ENCODE measurements around the gene ITGA5.

Gene ITGA5

DNA sequence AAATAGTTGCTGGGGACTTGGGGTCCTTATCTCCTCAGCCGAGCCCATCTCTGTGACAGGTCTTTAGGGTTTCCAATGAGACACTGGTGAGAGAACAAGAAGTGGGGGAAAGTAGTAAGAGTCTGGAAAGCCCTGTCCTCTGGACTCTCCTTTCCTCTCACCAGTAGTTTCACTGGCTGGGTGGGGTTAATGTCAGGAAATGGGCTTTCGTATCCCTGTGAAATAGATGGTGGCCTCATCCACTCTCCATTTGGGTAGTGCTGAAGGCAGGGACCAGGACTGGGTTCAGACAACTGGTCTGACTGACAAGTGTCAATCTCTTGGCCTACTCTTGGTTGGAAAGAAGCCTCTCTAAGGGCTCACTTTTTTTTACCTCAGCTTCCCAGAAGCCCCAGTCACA, 42.1 kb downstream of the ITGA5 start:
- no peak overlapping the region for H3K4me3 ChIP-seq (ENCODE audit: low read depth, low read length)
- no peak for DNase-seq
- no peak overlapping the region for H3K27ac ChIP-seq
- H3K9me3 ChIP-seq (ENCODE audit: severe bottlenecking), result no peaks in the 10 kb centered on the region
- H3K27me3 ChIP-seq (ENCODE audit: insufficient read depth, low read depth, severe bottlenecking), result no peaks in the 10 kb centered on the region
- TF ChIP-seq, protein P1, sequence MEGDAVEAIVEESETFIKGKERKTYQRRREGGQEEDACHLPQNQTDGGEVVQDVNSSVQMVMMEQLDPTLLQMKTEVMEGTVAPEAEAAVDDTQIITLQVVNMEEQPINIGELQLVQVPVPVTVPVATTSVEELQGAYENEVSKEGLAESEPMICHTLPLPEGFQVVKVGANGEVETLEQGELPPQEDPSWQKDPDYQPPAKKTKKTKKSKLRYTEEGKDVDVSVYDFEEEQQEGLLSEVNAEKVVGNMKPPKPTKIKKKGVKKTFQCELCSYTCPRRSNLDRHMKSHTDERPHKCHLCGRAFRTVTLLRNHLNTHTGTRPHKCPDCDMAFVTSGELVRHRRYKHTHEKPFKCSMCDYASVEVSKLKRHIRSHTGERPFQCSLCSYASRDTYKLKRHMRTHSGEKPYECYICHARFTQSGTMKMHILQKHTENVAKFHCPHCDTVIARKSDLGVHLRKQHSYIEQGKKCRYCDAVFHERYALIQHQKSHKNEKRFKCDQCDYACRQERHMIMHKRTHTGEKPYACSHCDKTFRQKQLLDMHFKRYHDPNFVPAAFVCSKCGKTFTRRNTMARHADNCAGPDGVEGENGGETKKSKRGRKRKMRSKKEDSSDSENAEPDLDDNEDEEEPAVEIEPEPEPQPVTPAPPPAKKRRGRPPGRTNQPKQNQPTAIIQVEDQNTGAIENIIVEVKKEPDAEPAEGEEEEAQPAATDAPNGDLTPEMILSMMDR (IDR thresholded peaks at IDR 0.05; ENCODE audit: low read depth, low read length), result no peak
- peaks cover 97% of the 10 kb centered on the region for H3K36me3 ChIP-seq

GRCh38 chr12:54376596-54376995, 42.5 kb downstream of the ITGA5 start:
- DNase-seq, result no peak
- Histone ChIP-seq H3K9me3 (ENCODE audit: severe bottlenecking) (no peaks in the 10 kb centered on the region), H3K27ac (no peak overlapping the region), H3K36me3 (peaks cover 97% of the 10 kb centered on the region), H3K4me3 (ENCODE audit: low read depth, low read length) (no peak overlapping the region), H3K27me3 (ENCODE audit: insufficient read depth, low read depth, severe bottlenecking) (no peaks in the 10 kb centered on the region)
- TF ChIP-seq, protein P1 (IDR thresholded peaks at IDR 0.05; ENCODE audit: low read depth, low read length), result no peak

GRCh38 chr12:54375259-54375579, 43.8 kb downstream of the ITGA5 start:
- Histone ChIP-seq H3K36me3 (peaks cover 97% of the 10 kb centered on the region), H3K9me3 (ENCODE audit: severe bottlenecking) (no peaks in the 10 kb centered on the region), H3K4me3 (ENCODE audit: low read depth, low read length) (no peak overlapping the region), H3K27me3 (ENCODE audit: insufficient read depth, low read depth, severe bottlenecking) (no peaks in the 10 kb centered on the region), H3K27ac (no peak overlapping the region)
- no peak for DNase-seq
- TF ChIP-seq, protein P1 (IDR thresholded peaks at IDR 0.05; ENCODE audit: low read depth, low read length), result no peak

GRCh38 chr12:54374562-54375258, 44.4 kb downstream of the ITGA5 start:
- H3K36me3 ChIP-seq, result peaks cover 94% of the 10 kb centered on the region
- TF ChIP-seq, protein P1 (IDR thresholded peaks at IDR 0.05; ENCODE audit: low read depth, low read length), result no peak
- H3K9me3 ChIP-seq (ENCODE audit: severe bottlenecking), result no peaks in the 10 kb centered on the region
- H3K27me3 ChIP-seq (ENCODE audit: insufficient read depth, low read depth, severe bottlenecking), result no peaks in the 10 kb centered on the region
- DNase-seq, result no peak
- no peak overlapping the region for H3K4me3 ChIP-seq (ENCODE audit: low read depth, low read length)
- no peak overlapping the region for H3K27ac ChIP-seq

GRCh38 chr12:54373649-54374561, 45.2 kb downstream of the ITGA5 start:
- no peak for DNase-seq
- TF ChIP-seq, protein P1 (IDR thresholded peaks at IDR 0.05; ENCODE audit: low read depth, low read length), result no peak

More at GRCh38 chr12:54373649-54374561, 45.2 kb downstream of the ITGA5 start:
- Histone ChIP-seq H3K27ac (no peak overlapping the region), H3K36me3 (peaks cover 97% of the 10 kb centered on the region), H3K9me3 (ENCODE audit: severe bottlenecking) (no peaks in the 10 kb centered on the region), H3K4me3 (ENCODE audit: low read depth, low read length) (no peak overlapping the region), H3K27me3 (ENCODE audit: insufficient read depth, low read depth, severe bottlenecking) (no peaks in the 10 kb centered on the region)
